Vagina (tissue), 2 donors: ENCODE results near the gene ZDBF2. TPM values are rescaled to one million over a fixed set of nuclear protein-coding genes. Genes with fewer than 3 reads are reported as not detected.
"Not testable (repeated sequence)": the region's sequence is repeated elsewhere in the genome, so short reads cannot be mapped to it uniquely, and the experiment has no call there.

Experiments
- DNase-seq, 2 donors: peaks; one replicate each; pipeline ENCODE4 v3.0.0-alpha.2; 2017; ENCODE audit errors: extremely low spot score in 2 of 2
- H3K27ac ChIP-seq: fragments of 200-600 bp; sonication (generic); one replicate; pipeline ENCODE4 v1.5.1; 2019
- H3K27me3 ChIP-seq: fragments of 200-600 bp; sonication (generic); one replicate; pipeline ENCODE4 v1.5.1; 2019
- H3K36me3 ChIP-seq, 2 donors: fragments of 200-600 bp; sonication (generic); one replicate each; pipeline ENCODE4 v1.5.1; 2017 to 2019
- H3K4me1 ChIP-seq: fragments of 200-600 bp; sonication (generic); one replicate; pipeline ENCODE4 v1.5.1; 2019
- H3K4me3 ChIP-seq, 2 donors: fragments of 200-600 bp; sonication (generic); 1 replicate in 1 of 2; 2 replicates in 1 of 2; pipeline ENCODE4 v1.5.1; 2016 to 2019
- H3K9me3 ChIP-seq: fragments of 200-600 bp; sonication (generic); one replicate; pipeline ENCODE4 v1.5.1; 2019
- POLR2A ChIP-seq, 2 donors: fragments of 450-650 bp; IDR thresholded peaks; one replicate each; pipeline ENCODE4 v1.6.1; 2017; ENCODE audit warnings: antibody characterized with exemption in 2 of 2, mild to moderate bottlenecking in 2 of 2, moderate library complexity in 2 of 2
- POLR2AphosphoS5 ChIP-seq, 2 donors: sonication (generic); formaldehyde crosslinking; IDR thresholded peaks; one replicate each; pipeline ENCODE4 v1.9.0; 2017; ENCODE audit warnings: antibody characterized with exemption in 2 of 2, mild to moderate bottlenecking in 2 of 2, low read depth in 1 of 2; ENCODE audit not compliant: insufficient read depth in 1 of 2
- intact Hi-C: fragments of 100-400 bp; cut with DNase I; formaldehyde crosslinking; loops from one replicate; pipeline ENCODE4 v1.15.1; 2023
- total RNA-seq: library from RNA; depleted of rRNA; stranded (reverse); fragments of >200 nt; gene quantifications from one replicate; pipeline ENCODE4 v1.2.3, GENCODE V29; 2016
- TF ChIP-seq, protein P1 (sequence below), 3 experiments: fragments of 450-650 bp in 2 of 3; fragments of 200-600 bp in 1 of 3; sonication (generic) in 1 of 3; IDR thresholded peaks; one replicate each; pipeline ENCODE4 v1.5.1; 2017 to 2019; ENCODE audit warnings: antibody characterized with exemption in 3 of 3, mild to moderate bottlenecking in 2 of 3, moderate library complexity in 2 of 3

ZDBF2 gene
- total RNA-seq, 1 donor from 2014 or later: 13.0 TPM

DNA sequence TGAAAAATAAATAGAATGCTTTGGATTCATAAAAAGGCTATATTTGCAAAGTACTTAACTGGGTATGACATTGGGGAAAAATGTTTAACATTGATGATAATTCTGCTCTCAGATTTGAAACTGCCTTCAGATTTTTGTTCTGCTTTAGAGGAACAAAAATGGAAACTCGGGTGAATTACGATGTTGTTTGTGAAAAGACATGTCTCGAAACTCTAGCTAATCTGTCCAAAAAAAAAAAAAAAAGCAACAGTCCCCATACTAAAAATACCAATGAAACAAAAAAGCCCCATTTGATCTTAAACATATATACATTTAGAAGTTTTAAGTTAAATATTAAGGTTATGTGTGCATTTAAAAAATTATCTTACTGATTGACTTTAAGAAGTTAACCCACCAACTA lies 3.0 kb downstream of the ZDBF2 start:
- Histone ChIP-seq H3K36me3 (no peaks in the 10 kb centered on the region), H3K9me3 (no peaks in the 10 kb centered on the region), H3K4me1 (peaks cover 21% of the 10 kb centered on the region), H3K4me3 (no peak overlapping the region), H3K27me3 (no peaks in the 10 kb centered on the region), H3K27ac (no peak overlapping the region)
- TF ChIP-seq, protein P1, sequence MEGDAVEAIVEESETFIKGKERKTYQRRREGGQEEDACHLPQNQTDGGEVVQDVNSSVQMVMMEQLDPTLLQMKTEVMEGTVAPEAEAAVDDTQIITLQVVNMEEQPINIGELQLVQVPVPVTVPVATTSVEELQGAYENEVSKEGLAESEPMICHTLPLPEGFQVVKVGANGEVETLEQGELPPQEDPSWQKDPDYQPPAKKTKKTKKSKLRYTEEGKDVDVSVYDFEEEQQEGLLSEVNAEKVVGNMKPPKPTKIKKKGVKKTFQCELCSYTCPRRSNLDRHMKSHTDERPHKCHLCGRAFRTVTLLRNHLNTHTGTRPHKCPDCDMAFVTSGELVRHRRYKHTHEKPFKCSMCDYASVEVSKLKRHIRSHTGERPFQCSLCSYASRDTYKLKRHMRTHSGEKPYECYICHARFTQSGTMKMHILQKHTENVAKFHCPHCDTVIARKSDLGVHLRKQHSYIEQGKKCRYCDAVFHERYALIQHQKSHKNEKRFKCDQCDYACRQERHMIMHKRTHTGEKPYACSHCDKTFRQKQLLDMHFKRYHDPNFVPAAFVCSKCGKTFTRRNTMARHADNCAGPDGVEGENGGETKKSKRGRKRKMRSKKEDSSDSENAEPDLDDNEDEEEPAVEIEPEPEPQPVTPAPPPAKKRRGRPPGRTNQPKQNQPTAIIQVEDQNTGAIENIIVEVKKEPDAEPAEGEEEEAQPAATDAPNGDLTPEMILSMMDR (IDR thresholded peaks at IDR 0.05): no peak
- no peak for TF ChIP-seq POLR2AphosphoS5 (IDR thresholded peaks at IDR 0.05; ENCODE audit: insufficient read depth in 1 of 2, low read depth in 1 of 2)
- intact Hi-C loops: no loop called here
- DNase-seq: no peak

DNA sequence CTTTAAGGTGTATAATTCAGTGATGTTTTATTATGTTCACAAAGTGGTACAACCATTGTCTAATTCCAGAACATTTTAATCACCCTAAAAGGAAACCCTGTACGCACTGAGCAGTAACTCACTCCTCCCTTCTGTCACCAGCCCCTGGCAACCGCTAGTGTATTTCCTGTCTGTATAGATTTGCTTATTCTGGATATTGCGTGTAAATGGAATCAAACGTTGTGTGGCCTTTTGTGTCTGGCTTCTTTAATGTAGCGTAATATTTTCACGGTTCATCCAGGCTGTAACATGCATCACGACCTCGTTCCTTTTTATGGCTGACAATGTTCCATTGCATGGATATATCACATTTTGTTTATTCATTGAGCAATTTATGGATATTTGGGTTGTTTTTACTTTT lies 8.3 kb downstream of the ZDBF2 start:
- Histone ChIP-seq H3K4me3 (no peak overlapping the region), H3K4me1 (no peaks in the 10 kb centered on the region), H3K27me3 (no peaks in the 10 kb centered on the region), H3K36me3 (no peaks in the 10 kb centered on the region), H3K27ac (no peak overlapping the region), H3K9me3 (no peaks in the 10 kb centered on the region)
- TF ChIP-seq, protein P1 (IDR thresholded peaks at IDR 0.05): no peak
- no peak for TF ChIP-seq POLR2A (IDR thresholded peaks at IDR 0.05)
- no peak for TF ChIP-seq POLR2AphosphoS5 (IDR thresholded peaks at IDR 0.05; ENCODE audit: insufficient read depth in 1 of 2, low read depth in 1 of 2)
- intact Hi-C loops: no loop called here
- DNase-seq: no peak

DNA sequence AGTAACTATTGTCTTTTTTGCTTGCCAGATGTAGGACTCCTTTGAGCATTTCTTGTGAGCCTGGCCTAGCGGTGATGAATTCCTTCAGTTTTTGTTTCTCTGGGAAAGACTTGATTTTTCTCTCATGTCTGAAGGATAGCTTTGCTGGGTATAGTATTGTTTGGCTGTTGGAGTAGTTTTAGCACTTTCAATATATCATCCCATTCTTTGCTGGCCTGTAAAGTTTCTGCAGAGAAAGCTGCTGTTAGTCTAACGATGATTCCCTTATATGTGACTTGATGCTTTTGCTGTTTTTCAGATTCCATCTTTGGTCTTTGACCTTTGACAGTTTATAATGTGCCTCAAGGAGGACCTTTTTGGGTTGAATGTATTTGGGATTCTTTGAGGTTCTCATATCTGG lies 12.7 kb downstream of the ZDBF2 start:
- no peaks in the 10 kb centered on the region for H3K36me3 ChIP-seq
- TF ChIP-seq POLR2AphosphoS5 (IDR thresholded peaks at IDR 0.05; ENCODE audit: insufficient read depth in 1 of 2, low read depth in 1 of 2): no peak
- TF ChIP-seq, protein P1 (IDR thresholded peaks at IDR 0.05): no peak
- TF ChIP-seq POLR2A (IDR thresholded peaks at IDR 0.05): no peak
- intact Hi-C loops: no loop called here

DNA sequence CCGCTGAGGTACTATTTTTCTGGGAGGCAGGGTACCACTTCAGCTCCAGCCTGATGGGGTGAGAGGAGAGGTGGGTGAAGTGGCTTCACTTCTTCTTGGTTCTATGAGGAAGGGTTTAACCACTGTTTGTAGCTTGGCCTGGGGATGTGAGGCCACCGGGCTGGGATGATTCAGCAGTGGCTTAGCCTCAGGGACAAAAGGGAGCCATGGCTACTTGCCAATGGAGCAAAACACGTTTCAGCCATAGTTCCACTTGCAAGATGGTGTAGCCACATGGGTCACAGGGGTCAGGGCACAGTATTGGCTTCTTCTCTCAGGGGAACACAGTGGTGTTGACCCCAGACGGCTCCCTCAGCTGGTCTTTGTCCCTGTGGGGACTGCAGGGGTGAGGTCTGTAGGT lies 14.9 kb downstream of the ZDBF2 start:
- DNase-seq: no peak
- H3K36me3 ChIP-seq: no peaks in the 10 kb centered on the region
- no peak overlapping the region for H3K27ac ChIP-seq
- no peaks in the 10 kb centered on the region for H3K9me3 ChIP-seq
- intact Hi-C loops: no loop called here
- H3K4me1 ChIP-seq: no peaks in the 10 kb centered on the region
- TF ChIP-seq POLR2A (IDR thresholded peaks at IDR 0.05): no peak
- TF ChIP-seq, protein P1 (IDR thresholded peaks at IDR 0.05): no peak
- TF ChIP-seq POLR2AphosphoS5 (IDR thresholded peaks at IDR 0.05; ENCODE audit: insufficient read depth in 1 of 2, low read depth in 1 of 2): no peak
- no peak overlapping the region for H3K4me3 ChIP-seq
- H3K27me3 ChIP-seq: no peaks in the 10 kb centered on the region

More for the DNA sequence above, 12.7 kb downstream of the ZDBF2 start:
- Histone ChIP-seq H3K4me3 (no peak overlapping the region), H3K27ac (no peak overlapping the region), H3K27me3 (no peaks in the 10 kb centered on the region), H3K4me1 (no peaks in the 10 kb centered on the region), H3K9me3 (no peaks in the 10 kb centered on the region)
- no peak for DNase-seq

DNA sequence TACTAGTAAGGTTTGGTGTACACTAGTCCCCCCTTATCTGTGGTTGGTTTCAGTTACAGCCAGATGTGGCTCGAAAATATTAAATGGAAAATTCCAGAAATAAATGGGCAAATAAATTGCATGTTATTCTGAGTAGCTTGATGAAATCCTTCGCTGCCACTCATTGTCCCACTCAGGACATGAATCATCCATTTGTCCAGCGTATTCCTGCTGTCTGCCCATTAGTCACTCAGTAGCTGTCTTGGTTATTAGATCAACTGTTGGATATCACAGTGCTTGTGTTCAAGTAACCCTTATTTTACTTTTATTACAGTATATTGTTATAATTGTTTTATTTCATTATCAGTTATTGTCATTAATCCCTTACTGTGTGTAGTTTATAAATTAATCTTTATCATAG lies 21.7 kb downstream of the ZDBF2 start:
- Histone ChIP-seq H3K36me3 (no peaks in the 10 kb centered on the region), H3K9me3 (no peaks in the 10 kb centered on the region)
- TF ChIP-seq POLR2AphosphoS5 (IDR thresholded peaks at IDR 0.05; ENCODE audit: insufficient read depth in 1 of 2, low read depth in 1 of 2) (no peak), POLR2A (IDR thresholded peaks at IDR 0.05) (no peak)
- TF ChIP-seq, protein P1 (IDR thresholded peaks at IDR 0.05): no peak

DNA sequence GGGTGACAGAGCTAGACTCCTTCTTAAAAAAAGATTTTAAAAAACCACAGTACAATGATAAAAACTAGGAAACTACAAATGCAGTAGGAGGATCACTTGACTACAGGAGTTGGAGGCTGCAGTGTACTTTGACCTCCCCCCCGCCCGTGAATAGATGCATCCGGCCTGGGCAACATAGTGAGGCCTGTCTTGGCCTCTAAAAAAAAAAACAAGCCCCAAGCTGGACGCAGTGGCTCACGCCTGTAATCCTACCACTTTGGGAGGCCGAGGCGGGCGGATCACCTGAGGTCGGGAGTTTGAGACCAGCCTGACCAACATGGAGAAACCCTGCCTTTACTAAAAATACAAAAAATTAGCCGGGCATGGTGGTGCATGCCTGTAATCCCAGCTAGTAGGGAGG lies 25.1 kb downstream of the ZDBF2 start:
- H3K27me3 ChIP-seq, DNase-seq, intact Hi-C loops, H3K9me3 ChIP-seq, H3K36me3 ChIP-seq, H3K4me3 ChIP-seq, H3K27ac ChIP-seq, H3K4me1 ChIP-seq: not testable (repeated sequence)

More for the DNA sequence above, 21.7 kb downstream of the ZDBF2 start:
- intact Hi-C loops: no loop called here
- no peak overlapping the region for H3K27ac ChIP-seq
- no peaks in the 10 kb centered on the region for H3K27me3 ChIP-seq
- no peak for DNase-seq
- H3K4me1 ChIP-seq: no peaks in the 10 kb centered on the region
- no peak overlapping the region for H3K4me3 ChIP-seq
